Astrocyte of the cerebellum (primary cell): ENCODE measurements around the gene MELTF.
A peak's percentile ranks its signal among the peaks of the same experiment; 100 is the strongest.

Source experiments
- DNase-seq: peaks from one replicate; pipeline ENCODE4 v3.0.0-alpha.2; 2011; ENCODE audit warnings: low read depth
- H3K4me3 ChIP-seq: 2 replicates; pipeline ENCODE4 v1.5.1; 2011; ENCODE audit warnings: mild to moderate bottlenecking, low read depth, low read length, moderate library complexity
- in situ Hi-C: cut with HindIII; loops from 2 replicates; pipeline ENCODE4 v1.10.0; 2017; ENCODE audit warnings: low sequenced_read_pairs
- TF ChIP-seq, protein P1 (sequence below): IDR thresholded peaks from 2 replicates; pipeline ENCODE4 v1.5.1; 2012; ENCODE audit warnings: low read length, low read depth, moderate library complexity, mild to moderate bottlenecking; ENCODE audit errors: missing control alignments

MELTF gene

GRCh38 chr3:196985954-196986885, 43.4 kb downstream of the MELTF start:
- TF ChIP-seq, protein P1, sequence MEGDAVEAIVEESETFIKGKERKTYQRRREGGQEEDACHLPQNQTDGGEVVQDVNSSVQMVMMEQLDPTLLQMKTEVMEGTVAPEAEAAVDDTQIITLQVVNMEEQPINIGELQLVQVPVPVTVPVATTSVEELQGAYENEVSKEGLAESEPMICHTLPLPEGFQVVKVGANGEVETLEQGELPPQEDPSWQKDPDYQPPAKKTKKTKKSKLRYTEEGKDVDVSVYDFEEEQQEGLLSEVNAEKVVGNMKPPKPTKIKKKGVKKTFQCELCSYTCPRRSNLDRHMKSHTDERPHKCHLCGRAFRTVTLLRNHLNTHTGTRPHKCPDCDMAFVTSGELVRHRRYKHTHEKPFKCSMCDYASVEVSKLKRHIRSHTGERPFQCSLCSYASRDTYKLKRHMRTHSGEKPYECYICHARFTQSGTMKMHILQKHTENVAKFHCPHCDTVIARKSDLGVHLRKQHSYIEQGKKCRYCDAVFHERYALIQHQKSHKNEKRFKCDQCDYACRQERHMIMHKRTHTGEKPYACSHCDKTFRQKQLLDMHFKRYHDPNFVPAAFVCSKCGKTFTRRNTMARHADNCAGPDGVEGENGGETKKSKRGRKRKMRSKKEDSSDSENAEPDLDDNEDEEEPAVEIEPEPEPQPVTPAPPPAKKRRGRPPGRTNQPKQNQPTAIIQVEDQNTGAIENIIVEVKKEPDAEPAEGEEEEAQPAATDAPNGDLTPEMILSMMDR: peak; percentile 12
- H3K4me3 ChIP-seq: no peak overlapping the region
- DNase-seq: no peak
- in situ Hi-C loops: no loop called here

DNA sequence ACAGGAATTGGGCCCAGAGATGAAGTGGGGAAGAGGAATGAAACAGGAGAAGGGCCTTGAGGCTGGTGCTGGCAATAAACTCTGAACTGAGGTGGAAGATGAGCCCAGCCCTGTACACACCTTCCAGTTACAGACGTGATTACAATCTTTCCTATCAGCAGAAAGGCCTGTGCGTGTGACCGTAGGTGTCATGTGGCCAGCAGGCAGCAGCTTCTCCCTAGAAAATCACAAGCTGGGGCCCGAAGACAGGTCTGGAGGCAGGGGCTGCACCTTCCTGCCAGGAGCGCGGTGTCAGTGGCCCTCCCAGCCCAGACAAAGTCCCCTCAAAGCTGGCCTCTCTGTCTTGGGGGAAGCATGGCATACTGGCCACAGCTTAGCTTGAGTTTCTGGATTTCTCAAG, 44.3 kb downstream of the MELTF start:
- H3K4me3 ChIP-seq: no peak overlapping the region
- DNase-seq: no peak
- in situ Hi-C loops: no loop called here

DNA sequence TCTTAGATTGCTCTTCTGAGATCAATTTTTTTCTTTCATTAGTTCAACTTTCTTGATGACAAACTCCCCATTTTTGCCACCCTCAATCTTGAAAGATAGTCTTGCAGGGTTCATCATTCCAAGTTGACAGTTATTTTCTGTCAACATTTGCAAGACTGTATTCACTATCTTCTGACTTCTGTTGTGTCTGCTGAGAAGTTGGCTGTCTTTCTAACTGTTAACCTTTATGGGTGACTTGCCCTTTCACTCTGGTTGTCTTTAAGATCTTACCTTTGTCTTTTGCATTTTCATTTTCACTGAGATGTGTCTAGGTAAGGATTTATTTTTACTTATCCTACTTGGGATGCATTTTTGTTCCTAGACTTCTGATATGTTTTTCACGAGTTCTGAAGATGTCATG, 46.4 kb downstream of the MELTF start:
- in situ Hi-C loops: no loop called here
- TF ChIP-seq, protein P1: no peak

More for the DNA sequence above, 44.3 kb downstream of the MELTF start:
- TF ChIP-seq, protein P1: no peak

DNA sequence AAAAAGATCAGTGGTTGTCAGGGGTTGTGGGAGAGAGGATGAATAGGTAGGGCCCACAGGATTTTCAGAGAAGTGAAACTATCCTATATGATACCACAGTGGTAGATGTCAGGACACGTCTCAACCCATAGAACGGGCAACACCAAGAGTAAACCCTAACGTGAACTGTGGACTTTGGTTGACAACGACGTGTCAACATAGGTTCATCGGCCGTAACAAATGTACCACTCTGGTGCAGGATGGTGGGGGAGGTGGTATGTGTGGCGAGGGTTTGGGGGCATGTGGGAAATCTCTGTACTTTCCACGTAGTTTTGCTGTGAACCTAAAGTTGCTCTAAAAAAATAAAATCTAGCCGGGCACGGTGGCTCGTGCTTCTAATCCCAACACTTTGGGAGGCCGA, 48.0 kb downstream of the MELTF start:
- no peak overlapping the region for H3K4me3 ChIP-seq
- no peak for DNase-seq
- in situ Hi-C loops: no loop called here
- TF ChIP-seq, protein P1: no peak

More for the DNA sequence above, 46.4 kb downstream of the MELTF start:
- H3K4me3 ChIP-seq: no peak overlapping the region
- DNase-seq: no peak

DNA sequence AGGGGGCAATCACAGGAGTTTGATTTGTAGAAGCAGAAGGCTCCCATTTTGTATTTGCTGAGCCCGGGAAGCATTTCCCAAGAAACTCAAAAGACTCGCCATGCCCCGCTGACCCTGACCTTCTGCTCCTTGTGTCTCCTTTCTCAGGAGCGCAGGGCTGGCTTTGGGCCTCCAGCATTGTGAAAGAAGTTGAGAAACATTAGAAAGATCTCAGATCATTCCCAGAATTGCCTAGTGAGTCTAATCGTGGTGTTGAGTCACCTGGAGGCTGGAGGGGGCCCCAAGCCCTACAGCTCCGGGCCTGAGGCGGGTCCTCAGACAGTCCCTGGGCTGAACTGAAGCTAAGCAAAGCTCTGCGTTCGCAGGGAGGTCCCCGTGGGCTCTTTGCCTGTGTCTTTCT, 50.1 kb downstream of the MELTF start:
- in situ Hi-C loops: no loop called here
- no peak overlapping the region for H3K4me3 ChIP-seq
- TF ChIP-seq, protein P1: no peak
- DNase-seq: no peak

DNA sequence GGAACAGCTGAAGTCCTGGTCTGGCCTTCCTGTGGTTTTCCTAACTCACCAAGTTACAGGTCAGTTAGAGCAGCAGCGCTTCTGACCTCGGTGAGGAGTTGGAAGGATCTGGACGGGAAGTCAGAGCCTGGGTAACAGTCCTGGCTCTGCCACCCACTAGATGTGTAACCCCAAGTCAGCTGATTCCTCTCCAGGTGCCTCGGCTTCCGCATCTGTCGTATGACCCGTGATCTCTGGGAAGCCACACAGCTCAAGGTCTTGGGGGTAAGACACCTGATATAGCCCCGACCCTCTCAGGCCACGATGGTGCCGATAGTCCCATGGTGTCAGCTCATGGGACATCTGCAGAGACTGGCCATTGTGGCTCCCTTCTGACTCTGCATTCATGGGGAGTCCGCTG, 52.7 kb downstream of the MELTF start:
- in situ Hi-C loops: no loop called here
- TF ChIP-seq, protein P1: no peak
- no peak overlapping the region for H3K4me3 ChIP-seq
- DNase-seq: no peak
